Esophagus squamous epithelium (tissue), 4 donors: ENCODE measurements around the gene C1RL.

Experiments
- CTCF ChIP-seq, 6 experiments: fragments of 450-650 bp in 4 of 6; fragments of 200-600 bp in 2 of 6; sonication (generic) in 2 of 6; IDR thresholded peaks; one replicate each; pipeline ENCODE4 v1.5.1; 2016 to 2019; ENCODE audit warnings: antibody characterized with exemption in 6 of 6, mild to moderate bottlenecking in 4 of 6, moderate library complexity in 4 of 6
- POLR2A ChIP-seq, 4 donors: fragments of 450-650 bp; IDR thresholded peaks; one replicate each; pipeline ENCODE4 v1.6.1; 2017; ENCODE audit warnings: antibody characterized with exemption in 4 of 4, mild to moderate bottlenecking in 4 of 4, moderate library complexity in 3 of 4

- TF ChIP-seq CTCF (IDR thresholded peaks at IDR 0.05) (no peak), POLR2A (IDR thresholded peaks at IDR 0.05) (no peak)
These were observed 8.7 kb upstream of the C1RL start for GRCh38 chr12:7117670-7118069.
